B cell (primary cell): ENCODE measurements around the gene APOF. TPM values are rescaled to one million over a fixed set of nuclear protein-coding genes. Genes with fewer than 3 reads are reported as not detected.

Experiments
- ATAC-seq: fragments of 200-7000 bp; cut with Tn5 transposase; one replicate; pipeline ENCODE4 v1.10.0; 2021; ENCODE audit warnings: low read depth, mild to moderate bottlenecking, moderate number of reproducible peaks, moderate library complexity
- CTCF ChIA-PET: fragments of 350-600 bp; sonication (Branson Sonifier 250); formaldehyde crosslinking; loops from one replicate; lab custom pipeline; 2021; ENCODE audit warnings: antibody characterized with exemption, inconsistent platforms; lab: Charles Lee
- POLR2A ChIA-PET: fragments of 350-600 bp; sonication (Branson Sonifier 250); formaldehyde crosslinking; loops from one replicate; lab custom pipeline; 2021; ENCODE audit warnings: antibody characterized with exemption; lab: Charles Lee
- DNase-seq: peaks from one replicate; pipeline ENCODE4 v3.0.0; 2013
- H2AFZ ChIP-seq: 2 replicates; pipeline ENCODE4 v1.6.1; 2012; ENCODE audit warnings: mild to moderate bottlenecking, low read depth, low read length; ENCODE audit not compliant: insufficient read depth, poor library complexity, severe bottlenecking
- H3K27ac ChIP-seq, 2 donors: 1 replicate in 1 of 2; 2 replicates in 1 of 2; pipeline ENCODE4 v1.5.1; 2012 to 2013; ENCODE audit warnings: low read length in 2 of 2, mild to moderate bottlenecking in 2 of 2, moderate library complexity in 1 of 2
- H3K27me3 ChIP-seq, 4 experiments: fragments of 200-600 bp in 1 of 4; sonication (generic) in 1 of 4; replicated peaks in 1 of 4; 1 replicate in 2 of 4; 2 replicates in 2 of 4; pipeline versions ENCODE4 v1.6.1 to v1.7.0; 2013 to 2016; ENCODE audit warnings: low read length in 3 of 4, mild to moderate bottlenecking in 2 of 4, mixed read lengths in 1 of 4, moderate library complexity in 1 of 4; ENCODE audit not compliant: insufficient read depth in 4 of 4, control insufficient read depth in 3 of 4; ENCODE audit errors: control extremely low read depth in 1 of 4
- H3K36me3 ChIP-seq, 2 experiments: replicated peaks in 1 of 2; 1 replicate in 1 of 2; 2 replicates in 1 of 2; pipeline versions ENCODE4 v1.6.1 to v1.7.1; 2013; ENCODE audit warnings: low read length in 1 of 2; ENCODE audit not compliant: insufficient read depth in 2 of 2, control insufficient read depth in 1 of 2; ENCODE audit errors: control extremely low read depth in 1 of 2, extremely low read depth in 1 of 2
- H3K4me1 ChIP-seq, 2 donors: fragments of 200-600 bp in 1 of 2; sonication (generic) in 1 of 2; 1 replicate in 1 of 2; 2 replicates in 1 of 2; pipeline versions ENCODE4 v1.5.1 to v1.6.1; 2013 to 2017; ENCODE audit warnings: low read length in 2 of 2; ENCODE audit not compliant: control insufficient read depth in 2 of 2, insufficient read depth in 2 of 2
- H3K4me2 ChIP-seq: replicated peaks from 2 replicates; pipeline ENCODE3; 2012; ENCODE audit warnings: mild to moderate bottlenecking, low read depth, low read length; ENCODE audit not compliant: poor library complexity, severe bottlenecking
- H3K4me3 ChIP-seq, 5 experiments: fragments of 200-600 bp in 1 of 5; sonication (generic) in 1 of 5; 1 replicate in 3 of 5; 2 replicates in 2 of 5; pipeline versions ENCODE4 v1.5.1 to v1.7.0; 2011 to 2016; ENCODE audit warnings: low read length in 4 of 5, mild to moderate bottlenecking in 4 of 5, low read depth in 2 of 5, control low read depth in 1 of 5, moderate library complexity in 1 of 5; ENCODE audit not compliant: insufficient read depth in 1 of 5; ENCODE audit errors: control extremely low read depth in 1 of 5, extremely low read depth in 1 of 5
- H3K79me2 ChIP-seq: fragments of 200-600 bp; sonication (generic); one replicate; pipeline ENCODE4 v1.6.0; 2016; ENCODE audit warnings: low read length; ENCODE audit not compliant: control insufficient read depth, insufficient read depth
- H3K9ac ChIP-seq: fragments of 200-600 bp; sonication (generic); 2 replicates; pipeline ENCODE4 v1.6.1; 2017; ENCODE audit warnings: mild to moderate bottlenecking, low read length, moderate library complexity
- H3K9me3 ChIP-seq, 3 donors: one replicate each; pipeline versions ENCODE4 v1.6.1 to v1.7.1; 2013; ENCODE audit warnings: low read length in 2 of 3; ENCODE audit not compliant: control insufficient read depth in 2 of 3, insufficient read depth in 1 of 3; ENCODE audit errors: control extremely low read depth in 1 of 3
- H4K20me1 ChIP-seq: 2 replicates; pipeline ENCODE4 v1.6.0; 2012; ENCODE audit warnings: mild to moderate bottlenecking, low read length; ENCODE audit not compliant: insufficient read depth, control insufficient read depth, poor library complexity, severe bottlenecking
- H3K27ac Mint-ChIP-seq: one replicate; pipeline ENCODE4 v1.8.0; 2021; ENCODE audit warnings: mixed read lengths
- H3K27me3 Mint-ChIP-seq: one replicate; pipeline ENCODE4 v1.8.0; 2021; ENCODE audit warnings: mixed read lengths
- H3K4me1 Mint-ChIP-seq: one replicate; pipeline ENCODE4 v1.8.0; 2021; ENCODE audit warnings: mixed read lengths
- H3K4me3 Mint-ChIP-seq: one replicate; pipeline ENCODE4 v1.8.0; 2021; ENCODE audit warnings: mixed read lengths
- H3K9me3 Mint-ChIP-seq: one replicate; pipeline ENCODE4 v1.8.0; 2022; ENCODE audit warnings: mixed read lengths; ENCODE audit not compliant: insufficient read depth
- EZH2 ChIP-seq: IDR thresholded peaks from 2 replicates; pipeline ENCODE4 v1.6.1; 2012; ENCODE audit warnings: borderline replicate concordance, low read depth, mild to moderate bottlenecking, moderate library complexity, low read length; ENCODE audit not compliant: insufficient read depth, poor library complexity, severe bottlenecking
- WGBS: methylation state at CpG from one replicate; pipeline ENCODE4 v1.1.5; 2013; ENCODE audit warnings: missing lambda C conversion rate; ENCODE audit not compliant: insufficient coverage; 5-methylcytosine and 5-hydroxymethylcytosine counted together
- intact Hi-C: fragments of 100-400 bp; cut with micrococcal nuclease; formaldehyde crosslinking; loops from one replicate; pipeline ENCODE4 v1.10.0; 2022
- polyA plus RNA-seq: library from polyadenylated mRNA; depleted of rRNA; stranded (reverse); fragments of >200 nt; gene quantifications from 2 replicates; pipeline ENCODE4 v1.2.3, GENCODE V29; 2012
- total RNA-seq, 2 donors: library from RNA; stranded (reverse); fragments of 120-200 nt in 1 of 2; gene quantifications; 1 replicate in 1 of 2; 2 replicates in 1 of 2; pipeline versions ENCODE4 v1.2.3 to v1.2.4, GENCODE V29; 2013 to 2022
- TF ChIP-seq, protein P1 (sequence below): fragments of 200-600 bp; IDR thresholded peaks from one replicate; pipeline ENCODE4 v1.8.0; 2022; ENCODE audit warnings: antibody characterized with exemption, mild to moderate bottlenecking

Gene APOF
- total and polyA plus RNA-seq, 2 donors (not counting 1 experiment from before 2014, with no cell fraction given), result not detected

DNA sequence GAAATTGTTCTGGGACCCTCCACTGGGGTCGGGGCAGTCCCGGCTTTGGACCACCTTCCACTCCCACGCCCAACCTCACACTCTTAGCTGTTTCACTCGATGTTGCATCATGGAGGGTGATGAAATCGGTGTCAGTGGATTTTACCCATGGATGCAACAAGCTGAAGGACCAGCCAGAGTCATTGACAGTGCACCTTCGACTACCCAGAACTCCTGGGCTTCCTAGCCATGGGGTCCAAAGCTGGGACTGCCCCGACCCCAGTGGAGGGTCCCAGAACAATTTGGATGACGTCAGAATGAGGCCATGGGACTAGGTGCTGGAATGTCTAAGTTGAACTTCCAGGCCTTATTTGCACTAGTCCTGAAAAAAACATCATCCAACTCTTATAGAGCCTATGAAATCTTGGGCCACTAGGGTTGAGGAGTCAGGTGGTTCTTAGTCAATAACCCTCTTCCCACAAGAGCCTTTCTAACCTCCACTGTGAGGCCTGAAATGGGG lies 24.9 kb downstream of the APOF start:
- H3K79me2 ChIP-seq, result peaks cover 18% of the 10 kb centered on the region
- POLR2A ChIA-PET, result interaction anchor here (0.6 to 2.5 kb wide), 6 partner anchors 12 to 148 kb away, joined by 4 to 22 read pairs (median 6); partner anchors contain the start of genes CNPY2 and STAT2
- peak overlapping the region; percentile 81 for H3K4me2 ChIP-seq
- DNase-seq (no peak), ATAC-seq (no peak)
- H3K27ac Mint-ChIP-seq, result peak overlapping the region; percentile 99
- CTCF ChIA-PET, result interaction anchor here (0.8 to 7.6 kb wide), 5 partner anchors 19 to 127 kb away, joined by 3 to 45 read pairs (median 23); partner anchors contain the start of genes CNPY2 and STAT2
- intact Hi-C loops, result loop anchor here (1.0 to 2.0 kb wide), 3 partner anchors 22 to 126 kb away; partner anchors contain the start of gene STAT2
- peaks cover 55% of the 10 kb centered on the region for H3K4me1 Mint-ChIP-seq
- peak overlapping the region; percentile 86 to 88 for H3K27ac ChIP-seq
- H3K9ac ChIP-seq, result no peak overlapping the region
- TF ChIP-seq, protein P1, sequence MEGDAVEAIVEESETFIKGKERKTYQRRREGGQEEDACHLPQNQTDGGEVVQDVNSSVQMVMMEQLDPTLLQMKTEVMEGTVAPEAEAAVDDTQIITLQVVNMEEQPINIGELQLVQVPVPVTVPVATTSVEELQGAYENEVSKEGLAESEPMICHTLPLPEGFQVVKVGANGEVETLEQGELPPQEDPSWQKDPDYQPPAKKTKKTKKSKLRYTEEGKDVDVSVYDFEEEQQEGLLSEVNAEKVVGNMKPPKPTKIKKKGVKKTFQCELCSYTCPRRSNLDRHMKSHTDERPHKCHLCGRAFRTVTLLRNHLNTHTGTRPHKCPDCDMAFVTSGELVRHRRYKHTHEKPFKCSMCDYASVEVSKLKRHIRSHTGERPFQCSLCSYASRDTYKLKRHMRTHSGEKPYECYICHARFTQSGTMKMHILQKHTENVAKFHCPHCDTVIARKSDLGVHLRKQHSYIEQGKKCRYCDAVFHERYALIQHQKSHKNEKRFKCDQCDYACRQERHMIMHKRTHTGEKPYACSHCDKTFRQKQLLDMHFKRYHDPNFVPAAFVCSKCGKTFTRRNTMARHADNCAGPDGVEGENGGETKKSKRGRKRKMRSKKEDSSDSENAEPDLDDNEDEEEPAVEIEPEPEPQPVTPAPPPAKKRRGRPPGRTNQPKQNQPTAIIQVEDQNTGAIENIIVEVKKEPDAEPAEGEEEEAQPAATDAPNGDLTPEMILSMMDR, result no peak
- no peak for TF ChIP-seq EZH2
- no peaks in the 10 kb centered on the region for H3K27me3 Mint-ChIP-seq
- no peak overlapping the region for H3K4me3 ChIP-seq
- peaks cover 0 to 15% of the 10 kb centered on the region in 2 experiments for H3K36me3 ChIP-seq
- no peaks in the 10 kb centered on the region for H3K9me3 Mint-ChIP-seq
- no peak overlapping the region for H2AFZ ChIP-seq
- no peaks in the 10 kb centered on the region for H3K9me3 ChIP-seq
- peaks cover 43 to 52% of the 10 kb centered on the region in 2 donors for H3K4me1 ChIP-seq
- no peaks in the 10 kb centered on the region for H3K27me3 ChIP-seq
- no peaks in the 10 kb centered on the region for H4K20me1 ChIP-seq
- 92% methylated on average over 4 of the region's 8 CpGs for WGBS
- H3K4me3 Mint-ChIP-seq, result peak overlapping the region; percentile 95
